SK-N-SH (cell line): ENCODE measurements around the gene C17orf67. TPM values are rescaled to one million over a fixed set of nuclear protein-coding genes. Genes with fewer than 3 reads are reported as not detected.

Source experiments
- CTCF ChIA-PET: fragments of 300-600, 350-600 bp; formaldehyde crosslinking; extraction: SDS; loops from one replicate; lab custom pipeline; 2021; lab: Yijun Ruan, JAX
- POLR2A ChIA-PET: fragments of 350-600 bp; sonication (Branson Sonifier 250); formaldehyde crosslinking; extraction: SDS; loops from one replicate; lab custom pipeline; 2020; ENCODE audit warnings: antibody characterized with exemption, inconsistent platforms; lab: Yijun Ruan, JAX
- DNase-seq: peaks from one replicate; pipeline ENCODE4 v3.0.0; 2012
- H2AFZ ChIP-seq: fragments of 200-600 bp; sonication (generic); 2 replicates; pipeline ENCODE4 v1.8.1; 2016; ENCODE audit warnings: antibody characterized with exemption, mild to moderate bottlenecking, low read depth
- H3F3A ChIP-seq: fragments of 200-600 bp; sonication (generic); replicated peaks from 2 replicates; pipeline ENCODE3; 2016; ENCODE audit warnings: antibody characterized with exemption, mild to moderate bottlenecking; ENCODE audit not compliant: insufficient read depth
- H3K27ac ChIP-seq, 2 experiments: fragments of 200-500 bp in 1 of 2; fragments of 200-600 bp in 1 of 2; sonication (Bioruptor generic) in 1 of 2; sonication (generic), shearing (Covaris generic) in 1 of 2; 2 replicates each; pipeline versions ENCODE4 v1.5.1 to v1.6.1; 2014 to 2016; ENCODE audit warnings: low read depth in 2 of 2, inconsistent platforms in 1 of 2, low read length in 1 of 2, mild to moderate bottlenecking in 1 of 2, mixed read lengths in 1 of 2
- H3K27me3 ChIP-seq: fragments of 200-600 bp; sonication (generic), shearing (Covaris generic); 2 replicates; pipeline ENCODE4 v1.6.1; 2016; ENCODE audit warnings: mixed run types; ENCODE audit not compliant: insufficient read depth
- H3K36me3 ChIP-seq, 2 experiments: fragments of 200-500 bp in 1 of 2; fragments of 200-600 bp in 1 of 2; sonication (Bioruptor generic) in 1 of 2; sonication (generic) in 1 of 2; replicated peaks in 1 of 2; 2 replicates each; pipeline versions ENCODE3 to v1.5.1; 2014 to 2016; ENCODE audit warnings: low read length in 1 of 2, mild to moderate bottlenecking in 1 of 2; ENCODE audit not compliant: insufficient read depth in 2 of 2, control insufficient read depth in 1 of 2
- H3K4me1 ChIP-seq, 2 experiments: fragments of 200-500 bp in 1 of 2; fragments of 200-600 bp in 1 of 2; sonication (Bioruptor generic) in 1 of 2; sonication (generic), shearing (Covaris generic) in 1 of 2; 2 replicates each; pipeline versions ENCODE4 v1.5.1 to v1.6.1; 2014 to 2016; ENCODE audit warnings: low read depth in 1 of 2, low read length in 1 of 2, mixed run types in 1 of 2; ENCODE audit not compliant: insufficient read depth in 2 of 2, control insufficient read depth in 1 of 2
- H3K4me2 ChIP-seq: fragments of 200-600 bp; sonication (generic), shearing (Covaris generic); 2 replicates; pipeline ENCODE4 v1.6.1; 2017; ENCODE audit warnings: mixed run types
- H3K4me3 ChIP-seq, 2 experiments: fragments of 200-500 bp in 1 of 2; fragments of 200-600 bp in 1 of 2; sonication (Bioruptor generic) in 1 of 2; sonication (generic), shearing (Covaris generic) in 1 of 2; 2 replicates each; pipeline versions ENCODE4 v1.5.1 to v1.8.1; 2014 to 2016; ENCODE audit warnings: low read depth in 2 of 2, inconsistent platforms in 1 of 2, low read length in 1 of 2, mild to moderate bottlenecking in 1 of 2, mixed read lengths in 1 of 2, moderate library complexity in 1 of 2
- H3K79me2 ChIP-seq: fragments of 200-600 bp; sonication (generic); 2 replicates; pipeline ENCODE4 v1.8.1; 2017; ENCODE audit warnings: mild to moderate bottlenecking; ENCODE audit not compliant: insufficient read depth
- H3K9ac ChIP-seq: fragments of 200-600 bp; sonication (generic); 2 replicates; pipeline ENCODE4 v1.6.1; 2017; ENCODE audit warnings: mixed run types
- H3K9me2 ChIP-seq: fragments of 200-600 bp; sonication (generic); 2 replicates; pipeline ENCODE4 v1.6.1; 2017; ENCODE audit warnings: mixed run types
- H3K9me3 ChIP-seq: fragments of 200-600 bp; sonication (generic); 2 replicates; pipeline ENCODE4 v1.6.1; 2017; ENCODE audit warnings: mixed run types, mild to moderate bottlenecking, moderate library complexity
- H4K20me1 ChIP-seq: fragments of 200-600 bp; sonication (generic); 2 replicates; pipeline ENCODE4 v1.6.1; 2017; ENCODE audit warnings: mild to moderate bottlenecking, mixed run types; ENCODE audit not compliant: insufficient read depth
- ELF1 ChIP-seq: IDR thresholded peaks from 2 replicates; pipeline ENCODE4 v1.4.0; 2012
- FOSL2 ChIP-seq: IDR thresholded peaks from 2 replicates; pipeline ENCODE4 v1.4.0; 2012; ENCODE audit warnings: low read depth, mild to moderate bottlenecking, moderate library complexity, borderline replicate concordance
- GABPA ChIP-seq: IDR thresholded peaks from 2 replicates; pipeline ENCODE4 v1.4.0; 2012; ENCODE audit warnings: low read depth, mild to moderate bottlenecking
- MEF2A ChIP-seq: IDR thresholded peaks from 2 replicates; pipeline ENCODE4 v1.4.0; 2012; ENCODE audit warnings: low read depth, borderline replicate concordance
- NFIC ChIP-seq: IDR thresholded peaks from 2 replicates; pipeline ENCODE4 v1.4.0; 2012; ENCODE audit warnings: borderline replicate concordance
- POLR2AphosphoS5 ChIP-seq: IDR thresholded peaks from 2 replicates; pipeline ENCODE4 v1.6.1; 2012; ENCODE audit warnings: low read depth, low read length
- RFX5 ChIP-seq: IDR thresholded peaks from 2 replicates; pipeline ENCODE4 v1.6.1; 2012; ENCODE audit warnings: mild to moderate bottlenecking, improper control_type of control experiment, low read length
- SMC3 ChIP-seq: IDR thresholded peaks from 2 replicates; pipeline ENCODE4 v1.6.1; 2012; ENCODE audit warnings: low read depth, low read length, improper control_type of control experiment
- TCF12 ChIP-seq: IDR thresholded peaks from 2 replicates; pipeline ENCODE4 v1.4.0; 2012
- WGBS: methylation state at CpG from one replicate; pipeline ENCODE4 v1.1.6; 2017; ENCODE audit warnings: low lambda C conversion rate; 5-methylcytosine and 5-hydroxymethylcytosine counted together
- polyA plus RNA-seq, 3 experiments: library from polyadenylated mRNA; depleted of rRNA; stranded (reverse); fragments of >200 nt; gene quantifications; 2 replicates each; pipeline ENCODE4 v1.2.3, GENCODE V29; 2012
- TF ChIP-seq, protein P1 (sequence below): IDR thresholded peaks from 2 replicates; pipeline ENCODE4 v1.4.0; 2012; ENCODE audit warnings: low read depth
- TF ChIP-seq, protein P2 (sequence below): IDR thresholded peaks from 2 replicates; pipeline ENCODE4; 2012
- TF ChIP-seq, protein P3 (sequence below): IDR thresholded peaks from 2 replicates; pipeline ENCODE4 v1.4.0; 2012; ENCODE audit warnings: low read depth, borderline replicate concordance

Gene C17orf67
- polyA plus RNA-seq, 1 of the 3 experiments (the other 2 are of a cell fraction) = 1.7 TPM

DNA sequence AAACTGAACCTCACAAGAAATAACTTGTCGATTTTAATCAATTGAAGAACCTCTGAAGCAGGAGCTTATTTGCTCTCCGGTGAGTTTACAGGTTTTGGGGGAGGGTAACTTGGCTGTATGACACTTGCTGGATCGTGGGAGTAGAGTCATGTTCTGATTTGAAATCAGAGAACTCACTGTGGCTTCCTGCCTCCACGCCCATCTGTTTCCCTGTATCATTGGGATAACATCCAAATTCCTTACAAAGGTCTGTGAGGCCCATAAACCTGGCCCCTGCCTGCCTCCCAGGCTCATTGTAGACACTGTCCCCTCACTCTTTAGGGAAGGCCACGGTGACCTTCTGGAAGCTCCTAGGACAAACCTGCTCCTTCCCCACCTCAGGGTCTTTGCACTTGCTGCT is 48.3 kb downstream of the C17orf67 start:
- Histone ChIP-seq H3F3A (peaks cover 8% of the 10 kb centered on the region), H3K9ac (no peak overlapping the region), H3K36me3 (no peaks in the 10 kb centered on the region), H4K20me1 (no peaks in the 10 kb centered on the region), H3K9me3 (no peaks in the 10 kb centered on the region), H3K9me2 (no peaks in the 10 kb centered on the region), H3K79me2 (no peaks in the 10 kb centered on the region), H3K4me2 (no peak overlapping the region), H3K4me1 (peaks cover 7 to 10% of the 10 kb centered on the region in 2 experiments; a peak in 2 of 4 replicates), H3K27ac (no peak overlapping the region), H3K27me3 (no peaks in the 10 kb centered on the region), H3K4me3 (no peak overlapping the region), H2AFZ (no peak overlapping the region)
- DNase-seq = no peak
- TF ChIP-seq TCF12 (peak; percentile 64), MEF2A (no peak), GABPA (no peak), POLR2AphosphoS5 (no peak), ELF1 (no peak), RFX5 (no peak), FOSL2 (no peak), SMC3 (no peak), NFIC (peak; percentile 17; the same call in 1 of the 2 replicates)
- TF ChIP-seq, protein P1, sequence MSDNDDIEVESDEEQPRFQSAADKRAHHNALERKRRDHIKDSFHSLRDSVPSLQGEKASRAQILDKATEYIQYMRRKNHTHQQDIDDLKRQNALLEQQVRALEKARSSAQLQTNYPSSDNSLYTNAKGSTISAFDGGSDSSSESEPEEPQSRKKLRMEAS = no peak
- TF ChIP-seq, protein P2, sequence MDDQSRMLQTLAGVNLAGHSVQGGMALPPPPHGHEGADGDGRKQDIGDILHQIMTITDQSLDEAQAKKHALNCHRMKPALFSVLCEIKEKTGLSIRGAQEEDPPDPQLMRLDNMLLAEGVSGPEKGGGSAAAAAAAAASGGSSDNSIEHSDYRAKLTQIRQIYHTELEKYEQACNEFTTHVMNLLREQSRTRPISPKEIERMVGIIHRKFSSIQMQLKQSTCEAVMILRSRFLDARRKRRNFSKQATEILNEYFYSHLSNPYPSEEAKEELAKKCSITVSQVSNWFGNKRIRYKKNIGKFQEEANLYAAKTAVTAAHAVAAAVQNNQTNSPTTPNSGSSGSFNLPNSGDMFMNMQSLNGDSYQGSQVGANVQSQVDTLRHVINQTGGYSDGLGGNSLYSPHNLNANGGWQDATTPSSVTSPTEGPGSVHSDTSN = no peak
- TF ChIP-seq, protein P3, sequence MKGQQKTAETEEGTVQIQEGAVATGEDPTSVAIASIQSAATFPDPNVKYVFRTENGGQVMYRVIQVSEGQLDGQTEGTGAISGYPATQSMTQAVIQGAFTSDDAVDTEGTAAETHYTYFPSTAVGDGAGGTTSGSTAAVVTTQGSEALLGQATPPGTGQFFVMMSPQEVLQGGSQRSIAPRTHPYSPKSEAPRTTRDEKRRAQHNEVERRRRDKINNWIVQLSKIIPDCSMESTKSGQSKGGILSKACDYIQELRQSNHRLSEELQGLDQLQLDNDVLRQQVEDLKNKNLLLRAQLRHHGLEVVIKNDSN = no peak
- ChIA-PET POLR2A (no interaction called here), CTCF (interaction anchor here (2.0 to 2.3 kb wide), 3 partner anchors 34 to 193 kb away, joined by 8 to 9 read pairs (median 9); partner anchors contain the start of gene NOG)
- WGBS = 40% methylated on average over 5 of the region's 5 CpGs

DNA sequence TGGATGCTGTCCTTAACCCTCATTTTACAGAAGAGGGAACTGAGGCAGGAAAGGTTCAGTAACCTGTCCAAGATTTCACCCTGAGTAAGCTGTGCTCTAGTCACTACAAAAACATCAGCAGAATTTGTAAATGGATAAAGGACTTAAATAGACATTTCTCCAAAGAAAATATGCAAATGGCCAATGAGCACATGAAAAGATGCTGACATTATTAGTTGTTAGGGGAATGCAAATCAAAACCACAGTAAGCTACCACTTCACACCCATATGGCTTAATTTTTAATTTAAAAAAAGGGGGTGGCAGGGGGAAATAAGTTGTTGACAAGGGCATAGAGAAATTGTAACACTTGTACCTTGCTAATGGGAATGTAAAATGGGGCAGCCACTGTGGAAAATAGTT is 51.4 kb downstream of the C17orf67 start:
- no peaks in the 10 kb centered on the region for H3K9me3 ChIP-seq
- peaks cover 7 to 13% of the 10 kb centered on the region in 2 experiments; a peak in 2 of 4 replicates for H3K4me1 ChIP-seq
- TF ChIP-seq SMC3 (no peak), RFX5 (peak; percentile 76)
- no peak overlapping the region for H2AFZ ChIP-seq
- no peak for DNase-seq
- H3K79me2 ChIP-seq = no peaks in the 10 kb centered on the region
- H3K9ac ChIP-seq = no peak overlapping the region
- POLR2A ChIA-PET = no interaction called here
- no peak overlapping the region for H3K4me3 ChIP-seq
- no peaks in the 10 kb centered on the region for H4K20me1 ChIP-seq
- H3F3A ChIP-seq = peaks cover 9% of the 10 kb centered on the region
- H3K4me2 ChIP-seq = no peak overlapping the region
- H3K9me2 ChIP-seq = no peaks in the 10 kb centered on the region
- no peak overlapping the region for H3K27ac ChIP-seq
- H3K27me3 ChIP-seq = no peaks in the 10 kb centered on the region
- H3K36me3 ChIP-seq = no peaks in the 10 kb centered on the region
- CTCF ChIA-PET = interaction anchor here (0.7 to 4.9 kb wide), 8 partner anchors 11 to 283 kb away, joined by 3 to 63 read pairs (median 7); partner anchors contain the start of gene NOG
